Caco-2 (cell line): Measurements from ENCODE around the gene MYH9. TPM values are rescaled to one million over a fixed set of nuclear protein-coding genes. Genes with fewer than 3 reads are reported as not detected.
A peak's percentile ranks its signal among the peaks of the same experiment; 100 is the strongest.

Source experiments
- BruUV-seq: library from RNA; stranded (reverse); fragments of 400-500 nt; replicated peaks from 2 replicates; lab custom pipeline; 2021; lab: Mats Ljungman, UMichigan
- CTCF ChIA-PET: fragments of 300-600 bp; sonication (Branson Sonifier 250); formaldehyde crosslinking; loops from one replicate; lab custom pipeline; 2022; ENCODE audit warnings: antibody characterized with exemption; lab: Charles Lee
- POLR2A ChIA-PET: fragments of 300-600 bp; sonication (Branson Sonifier 250); formaldehyde crosslinking; loops from one replicate; lab custom pipeline; 2022; ENCODE audit warnings: antibody characterized with exemption; lab: Charles Lee
- DNase-seq, 2 experiments: peaks; one replicate each; pipeline versions ENCODE4 v3.0.0 to v3.0.0-alpha.2; 2020 to 2022
- H3K27me3 ChIP-seq: replicated peaks from 2 replicates; pipeline ENCODE4 v1.6.0; 2011; ENCODE audit warnings: low read length; ENCODE audit not compliant: control insufficient read depth, insufficient read depth
- H3K36me3 ChIP-seq: 2 replicates; pipeline ENCODE4 v1.5.1; 2011; ENCODE audit warnings: low read length; ENCODE audit not compliant: control insufficient read depth, insufficient read depth
- H3K4me1 ChIP-seq: fragments of 250-450 bp; sonication (Bioruptor Pico); 2 replicates; pipeline ENCODE4 v1.5.1; 2020; ENCODE audit warnings: mild to moderate bottlenecking
- H3K4me3 ChIP-seq: 2 replicates; pipeline ENCODE4 v1.5.1; 2011; ENCODE audit warnings: low read depth, mild to moderate bottlenecking, control low read depth, low read length
- H3K9me3 ChIP-seq: fragments of 250-450 bp; sonication (Bioruptor Pico); 2 replicates; pipeline ENCODE4 v1.5.1; 2020; ENCODE audit warnings: mild to moderate bottlenecking, moderate library complexity
- H3K27ac Mint-ChIP-seq: one replicate; pipeline ENCODE4 v1.8.0; 2022; ENCODE audit warnings: mixed read lengths; ENCODE audit not compliant: unreplicated experiment
- H3K27me3 Mint-ChIP-seq: one replicate; pipeline ENCODE4 v1.8.0; 2022; ENCODE audit warnings: mixed read lengths; ENCODE audit not compliant: insufficient read depth, unreplicated experiment
- H3K36me3 Mint-ChIP-seq: one replicate; pipeline ENCODE4 v1.8.0; 2022; ENCODE audit warnings: mild to moderate bottlenecking, mixed read lengths; ENCODE audit not compliant: insufficient read depth, unreplicated experiment
- H3K4me1 Mint-ChIP-seq: one replicate; pipeline ENCODE4 v1.8.0; 2022; ENCODE audit warnings: low read depth, mixed read lengths; ENCODE audit not compliant: unreplicated experiment
- H3K4me3 Mint-ChIP-seq: one replicate; pipeline ENCODE4 v1.8.0; 2022; ENCODE audit warnings: mild to moderate bottlenecking, moderate library complexity, mixed read lengths; ENCODE audit not compliant: unreplicated experiment
- H3K9me3 Mint-ChIP-seq: one replicate; pipeline ENCODE4 v1.8.0; 2022; ENCODE audit warnings: mixed read lengths; ENCODE audit not compliant: unreplicated experiment
- CTCF ChIP-seq, 2 experiments: fragments of 200-600 bp in 1 of 2; IDR thresholded peaks; 1 replicate in 1 of 2; 2 replicates in 1 of 2; pipeline versions ENCODE4 v1.5.1 to v1.8.0; 2011 to 2022; ENCODE audit warnings: antibody characterized with exemption in 1 of 2, control low read depth in 1 of 2, inconsistent platforms in 1 of 2, low read depth in 1 of 2, low read length in 1 of 2, mild to moderate bottlenecking in 1 of 2, moderate library complexity in 1 of 2; ENCODE audit not compliant: insufficient read depth in 1 of 2, severe bottlenecking in 1 of 2, unreplicated experiment in 1 of 2
- intact Hi-C: fragments of 100-400 bp; cut with micrococcal nuclease; formaldehyde crosslinking; loops from one replicate; pipeline ENCODE4 v1.10.0; 2022; ENCODE audit not compliant: unreplicated experiment
- total RNA-seq: library from RNA; stranded (reverse); gene quantifications from 2 replicates; pipeline ENCODE4 v1.2.3, GENCODE V29; 2022

The MYH9 gene
- total RNA-seq, 1 experiment from 2014 or later = 513 TPM

- Mint-ChIP-seq H3K27ac (peak overlapping the region; percentile 44), H3K27me3 (no peaks in the 10 kb centered on the region), H3K4me3 (no peak overlapping the region), H3K4me1 (peaks cover 29% of the 10 kb centered on the region), H3K9me3 (no peaks in the 10 kb centered on the region), H3K36me3 (peaks cover 74% of the 10 kb centered on the region)
- Histone ChIP-seq H3K4me1 (peaks cover 48% of the 10 kb centered on the region), H3K36me3 (peaks cover 6% of the 10 kb centered on the region), H3K9me3 (no peaks in the 10 kb centered on the region), H3K27me3 (no peaks in the 10 kb centered on the region), H3K4me3 (no peak overlapping the region)
- TF ChIP-seq CTCF (IDR thresholded peaks at IDR 0.05; ENCODE audit: insufficient read depth in 1 of 2, low read depth in 1 of 2, low read length in 1 of 2, severe bottlenecking in 1 of 2, unreplicated experiment in 1 of 2) = no peak
- POLR2A ChIA-PET = interaction anchor here (0.9 kb wide), 1 partner anchor 13 kb away, joined by 4 read pairs; the partner anchor contains the start of gene MYH9
- no TSS peak for BruUV-seq
- no peak for DNase-seq
- intact Hi-C loops = no loop called here
- CTCF ChIA-PET = no interaction called here
Measured at GRCh38 chr22:36375071-36375980, 12.4 kb downstream of the MYH9 start.

- Histone ChIP-seq H3K4me3 (no peak overlapping the region), H3K4me1 (peaks cover 55% of the 10 kb centered on the region), H3K9me3 (no peaks in the 10 kb centered on the region), H3K27me3 (no peaks in the 10 kb centered on the region), H3K36me3 (peaks cover 4% of the 10 kb centered on the region)
- Mint-ChIP-seq H3K36me3 (peaks cover 68% of the 10 kb centered on the region), H3K4me1 (peaks cover 35% of the 10 kb centered on the region), H3K4me3 (no peak overlapping the region), H3K27me3 (no peaks in the 10 kb centered on the region), H3K27ac (peak overlapping the region; percentile 44), H3K9me3 (no peaks in the 10 kb centered on the region)
- ChIA-PET CTCF (no interaction called here), POLR2A (no interaction called here)
- no peak for DNase-seq
- BruUV-seq = no TSS peak
- intact Hi-C loops = no loop called here
- no peak for TF ChIP-seq CTCF (IDR thresholded peaks at IDR 0.05; ENCODE audit: insufficient read depth in 1 of 2, low read depth in 1 of 2, low read length in 1 of 2, severe bottlenecking in 1 of 2, unreplicated experiment in 1 of 2)
Measured at GRCh38 chr22:36374603-36375024, 13.2 kb downstream of the MYH9 start.

- intact Hi-C loops = no loop called here
- H3K27me3 ChIP-seq = no peaks in the 10 kb centered on the region
- no peak for TF ChIP-seq CTCF (IDR thresholded peaks at IDR 0.05; ENCODE audit: insufficient read depth in 1 of 2, low read depth in 1 of 2, low read length in 1 of 2, severe bottlenecking in 1 of 2, unreplicated experiment in 1 of 2)
- H3K36me3 ChIP-seq = peaks cover 4% of the 10 kb centered on the region
- ChIA-PET CTCF (no interaction called here), POLR2A (interaction anchor here (1.0 kb wide), 1 partner anchor 15 kb away, joined by 4 read pairs; the partner anchor contains the start of gene MYH9)
- no peaks in the 10 kb centered on the region for H3K9me3 ChIP-seq
- Mint-ChIP-seq H3K27ac (peak overlapping the region; percentile 79), H3K36me3 (peaks cover 68% of the 10 kb centered on the region), H3K27me3 (no peaks in the 10 kb centered on the region), H3K4me1 (peaks cover 49% of the 10 kb centered on the region), H3K4me3 (peak overlapping the region; percentile 25), H3K9me3 (no peaks in the 10 kb centered on the region)
- H3K4me1 ChIP-seq = peaks cover 67% of the 10 kb centered on the region
- no peak for DNase-seq
- H3K4me3 ChIP-seq = no peak overlapping the region
- no TSS peak for BruUV-seq
Measured at GRCh38 chr22:36373258-36373579, 14.5 kb downstream of the MYH9 start.
